HEK293 (cell line): Measurements from ENCODE around the gene PRKG2.

Experiments
- BCL11B ChIP-seq: fragments of 450-650 bp; formaldehyde crosslinking; IDR thresholded peaks from 2 replicates; pipeline ENCODE4 v1.5.1; 2016; ENCODE audit warnings: low read depth, missing biosample characterization, missing genetic modification characterization
- CTCF ChIP-seq: fragments of 450-650 bp; formaldehyde crosslinking; IDR thresholded peaks from 2 replicates; pipeline ENCODE4 v1.5.1; 2016; ENCODE audit warnings: missing biosample characterization, missing genetic modification characterization
- ELK4 ChIP-seq: IDR thresholded peaks from 2 replicates; pipeline ENCODE4 v1.6.1; 2011; ENCODE audit warnings: mild to moderate bottlenecking, low read depth, low read length, borderline replicate concordance
- PATZ1 ChIP-seq: fragments of 450-650 bp; formaldehyde crosslinking; IDR thresholded peaks from 2 replicates; pipeline ENCODE4 v1.5.1; 2016; ENCODE audit warnings: missing biosample characterization, missing genetic modification characterization
- SCRT1 ChIP-seq: fragments of 450-650 bp; formaldehyde crosslinking; IDR thresholded peaks from 2 replicates; pipeline ENCODE4 v1.5.1; 2016; ENCODE audit warnings: missing biosample characterization, missing genetic modification characterization, borderline replicate concordance
- YY1 ChIP-seq: fragments of 450-650 bp; formaldehyde crosslinking; IDR thresholded peaks from 2 replicates; pipeline ENCODE4 v1.5.1; 2018; ENCODE audit warnings: missing biosample characterization, missing genetic modification characterization
- ZFHX2 ChIP-seq: fragments of 450-650 bp; formaldehyde crosslinking; conservative IDR thresholded peaks from 2 replicates; pipeline ENCODE4 v1.5.1; 2016; ENCODE audit warnings: missing biosample characterization, missing genetic modification characterization
- ZFP37 ChIP-seq: fragments of 450-650 bp; formaldehyde crosslinking; IDR thresholded peaks from 2 replicates; pipeline ENCODE4 v1.5.1; 2016; ENCODE audit warnings: missing biosample characterization, missing genetic modification characterization
- ZNF146 ChIP-seq: fragments of 450-650 bp; formaldehyde crosslinking; IDR thresholded peaks from 2 replicates; pipeline ENCODE4 v1.5.1; 2016; ENCODE audit warnings: missing biosample characterization, missing genetic modification characterization
- ZNF169 ChIP-seq: fragments of 450-650 bp; formaldehyde crosslinking; IDR thresholded peaks from 2 replicates; pipeline ENCODE4 v1.5.1; 2016; ENCODE audit warnings: missing biosample characterization, missing genetic modification characterization
- ZNF175 ChIP-seq: fragments of 450-650 bp; formaldehyde crosslinking; IDR thresholded peaks from 2 replicates; pipeline ENCODE4 v1.5.1; 2016; ENCODE audit warnings: missing biosample characterization, missing genetic modification characterization
- ZNF274 ChIP-seq, 2 experiments: fragments of 200-500 bp in 1 of 2; fragments of 450-650 bp in 1 of 2; sonication (Bioruptor generic) in 1 of 2; formaldehyde crosslinking in 1 of 2; IDR thresholded peaks; 2 replicates each; pipeline versions ENCODE4 v1.5.1 to v1.6.1; 2014 to 2016; ENCODE audit warnings: borderline replicate concordance in 1 of 2, inconsistent platforms in 1 of 2, low read length in 1 of 2, missing biosample characterization in 1 of 2, missing genetic modification characterization in 1 of 2
- ZNF404 ChIP-seq: fragments of 450-650 bp; formaldehyde crosslinking; IDR thresholded peaks from 2 replicates; pipeline ENCODE4 v1.5.1; 2017; ENCODE audit warnings: missing biosample characterization, missing genetic modification characterization

- no peak for TF ChIP-seq CTCF (tag by site-specific recombination)
- no peak for TF ChIP-seq YY1 (tag by site-specific recombination)
- no peak for TF ChIP-seq BCL11B (tag by site-specific recombination)
- TF ChIP-seq PATZ1 = no peak
- no peak for TF ChIP-seq ZNF175 (tag by site-specific recombination)
- no peak for TF ChIP-seq ZNF169 (tag by site-specific recombination)
- TF ChIP-seq ZFHX2 (tag by site-specific recombination) = no peak
- TF ChIP-seq ZFP37 (tag by site-specific recombination) = no peak
- no peak for TF ChIP-seq SCRT1 (tag by site-specific recombination)
- no peak for TF ChIP-seq ELK4
- no peak for TF ChIP-seq ZNF404 (tag by site-specific recombination)
- no peak for TF ChIP-seq ZNF146 (tag by site-specific recombination)
- no peak for TF ChIP-seq ZNF274 (IDR thresholded peaks at IDR 0.05; ENCODE audit: low read length)
- TF ChIP-seq ZNF274 (tag by site-specific recombination; IDR thresholded peaks at IDR 0.05; ENCODE audit: borderline replicate concordance) = no peak
Observed at GRCh38 chr4:81130569-81130968, 84.5 kb downstream of the PRKG2 start.
